Measurements from ENCODE around the gene KRR1. TPM values are rescaled to one million over a fixed set of nuclear protein-coding genes. Genes with fewer than 3 reads are reported as not detected.

The KRR1 gene
- total RNA-seq, 1 donor from 2014 or later = 37.5 TPM

DNA sequence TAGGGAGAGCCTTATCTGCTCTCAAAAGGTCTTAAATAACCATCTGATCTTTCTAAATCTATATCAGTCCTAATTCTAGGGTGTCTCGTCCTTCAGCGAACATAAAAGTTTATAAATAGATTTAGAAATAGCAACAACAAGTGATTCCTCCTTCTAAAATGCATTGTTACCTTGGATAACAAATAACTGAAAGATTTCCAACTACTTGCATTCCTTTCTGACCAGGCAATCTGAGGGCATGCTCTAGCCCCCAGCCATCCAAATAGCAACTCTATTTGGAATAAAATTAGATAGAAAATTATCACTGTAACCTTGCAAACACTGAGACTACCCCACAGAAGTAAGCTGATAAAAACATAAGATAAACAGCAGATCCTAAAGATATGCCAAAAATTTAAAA lies 21.8 kb upstream of the KRR1 start:
- Mint-ChIP-seq H3K4me1 (ENCODE audit: low read depth) (no peaks in the 10 kb centered on the region), H3K27ac (ENCODE audit: unreplicated experiment) (no peak overlapping the region), H3K27me3 (ENCODE audit: low read depth) (no peaks in the 10 kb centered on the region), H3K9me3 (ENCODE audit: low read depth) (no peaks in the 10 kb centered on the region), H3K4me3 (ENCODE audit: unreplicated experiment) (no peak overlapping the region), H3K36me3 (ENCODE audit: low read depth) (no peaks in the 10 kb centered on the region)
- TF ChIP-seq, protein P1, sequence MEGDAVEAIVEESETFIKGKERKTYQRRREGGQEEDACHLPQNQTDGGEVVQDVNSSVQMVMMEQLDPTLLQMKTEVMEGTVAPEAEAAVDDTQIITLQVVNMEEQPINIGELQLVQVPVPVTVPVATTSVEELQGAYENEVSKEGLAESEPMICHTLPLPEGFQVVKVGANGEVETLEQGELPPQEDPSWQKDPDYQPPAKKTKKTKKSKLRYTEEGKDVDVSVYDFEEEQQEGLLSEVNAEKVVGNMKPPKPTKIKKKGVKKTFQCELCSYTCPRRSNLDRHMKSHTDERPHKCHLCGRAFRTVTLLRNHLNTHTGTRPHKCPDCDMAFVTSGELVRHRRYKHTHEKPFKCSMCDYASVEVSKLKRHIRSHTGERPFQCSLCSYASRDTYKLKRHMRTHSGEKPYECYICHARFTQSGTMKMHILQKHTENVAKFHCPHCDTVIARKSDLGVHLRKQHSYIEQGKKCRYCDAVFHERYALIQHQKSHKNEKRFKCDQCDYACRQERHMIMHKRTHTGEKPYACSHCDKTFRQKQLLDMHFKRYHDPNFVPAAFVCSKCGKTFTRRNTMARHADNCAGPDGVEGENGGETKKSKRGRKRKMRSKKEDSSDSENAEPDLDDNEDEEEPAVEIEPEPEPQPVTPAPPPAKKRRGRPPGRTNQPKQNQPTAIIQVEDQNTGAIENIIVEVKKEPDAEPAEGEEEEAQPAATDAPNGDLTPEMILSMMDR (IDR thresholded peaks at IDR 0.05) = no peak
- no peak for DNase-seq (ENCODE audit: low spot score)

- Mint-ChIP-seq H3K27ac (ENCODE audit: unreplicated experiment) (no peak overlapping the region), H3K36me3 (ENCODE audit: low read depth) (no peaks in the 10 kb centered on the region), H3K4me3 (ENCODE audit: unreplicated experiment) (no peak overlapping the region), H3K9me3 (ENCODE audit: low read depth) (no peaks in the 10 kb centered on the region), H3K4me1 (ENCODE audit: low read depth) (peaks cover 6% of the 10 kb centered on the region), H3K27me3 (ENCODE audit: low read depth) (no peaks in the 10 kb centered on the region)
- no peak for DNase-seq (ENCODE audit: low spot score)
- TF ChIP-seq, protein P1 (IDR thresholded peaks at IDR 0.05) = no peak
Observed at GRCh38 chr12:75529826-75530225, 18.4 kb upstream of the KRR1 start.

DNA sequence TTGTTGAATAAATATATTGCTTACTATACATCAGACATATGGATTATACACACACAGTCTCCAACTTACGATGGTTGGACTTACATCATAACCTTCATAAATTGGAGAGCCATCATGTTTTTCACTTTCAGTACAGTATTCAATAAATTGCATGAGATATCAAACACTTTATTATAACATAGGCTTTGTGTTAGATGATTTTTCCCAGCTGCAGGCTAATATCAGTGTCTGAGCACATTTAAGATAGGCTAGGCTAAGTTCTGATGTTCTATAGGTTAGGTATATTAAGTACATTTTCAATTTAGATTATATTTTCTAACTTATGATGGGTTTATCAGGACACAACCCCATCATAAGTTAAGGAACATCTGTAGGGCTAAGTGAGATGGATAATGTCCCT lies 17.9 kb upstream of the KRR1 start:
- TF ChIP-seq, protein P1 (IDR thresholded peaks at IDR 0.05) = no peak

GRCh38 chr12:75528692-75529091 lies 17.3 kb upstream of the KRR1 start:
- TF ChIP-seq, protein P1 (IDR thresholded peaks at IDR 0.05) = no peak
- Mint-ChIP-seq H3K36me3 (ENCODE audit: low read depth) (no peaks in the 10 kb centered on the region), H3K27me3 (ENCODE audit: low read depth) (no peaks in the 10 kb centered on the region), H3K9me3 (ENCODE audit: low read depth) (no peaks in the 10 kb centered on the region), H3K4me1 (ENCODE audit: low read depth) (peaks cover 6% of the 10 kb centered on the region), H3K27ac (ENCODE audit: unreplicated experiment) (no peak overlapping the region), H3K4me3 (ENCODE audit: unreplicated experiment) (no peak overlapping the region)
- DNase-seq (ENCODE audit: low spot score) = no peak

More for the DNA sequence above, 17.9 kb upstream of the KRR1 start:
- no peaks in the 10 kb centered on the region for H3K9me3 Mint-ChIP-seq (ENCODE audit: low read depth)
- H3K27ac Mint-ChIP-seq (ENCODE audit: unreplicated experiment) = no peak overlapping the region
- H3K4me3 Mint-ChIP-seq (ENCODE audit: unreplicated experiment) = no peak overlapping the region
- H3K36me3 Mint-ChIP-seq (ENCODE audit: low read depth) = no peaks in the 10 kb centered on the region
- H3K27me3 Mint-ChIP-seq (ENCODE audit: low read depth) = no peaks in the 10 kb centered on the region
- H3K4me1 Mint-ChIP-seq (ENCODE audit: low read depth) = peaks cover 6% of the 10 kb centered on the region
- DNase-seq (ENCODE audit: low spot score) = no peak

- TF ChIP-seq, protein P1 (IDR thresholded peaks at IDR 0.05) = no peak
- Mint-ChIP-seq H3K27me3 (ENCODE audit: low read depth) (no peaks in the 10 kb centered on the region), H3K4me1 (ENCODE audit: low read depth) (peaks cover 6% of the 10 kb centered on the region)
Observed at GRCh38 chr12:75528272-75528671, 16.9 kb upstream of the KRR1 start.

More at GRCh38 chr12:75528272-75528671, 16.9 kb upstream of the KRR1 start:
- Mint-ChIP-seq H3K27ac (ENCODE audit: unreplicated experiment) (no peak overlapping the region), H3K9me3 (ENCODE audit: low read depth) (no peaks in the 10 kb centered on the region), H3K4me3 (ENCODE audit: unreplicated experiment) (no peak overlapping the region), H3K36me3 (ENCODE audit: low read depth) (no peaks in the 10 kb centered on the region)
- no peak for DNase-seq (ENCODE audit: low spot score)
